ENCODE measurements around the gene CMTM4.
A peak's percentile ranks its signal among the peaks of the same experiment; 100 is the strongest.
"Not testable (repeated sequence)": the region's sequence is repeated elsewhere in the genome, so short reads cannot be mapped to it uniquely, and the experiment has no call there.

Gene CMTM4

GRCh38 chr16:66676599-66676998 is 19.9 kb downstream of the CMTM4 start:
- DNase-seq (ENCODE audit: low read depth in 1 of 2, low spot score in 1 of 2) = no peak

GRCh38 chr16:66673691-66674090 is 22.9 kb downstream of the CMTM4 start:
- DNase-seq (ENCODE audit: low read depth in 1 of 2, low spot score in 1 of 2) = no peak

DNA sequence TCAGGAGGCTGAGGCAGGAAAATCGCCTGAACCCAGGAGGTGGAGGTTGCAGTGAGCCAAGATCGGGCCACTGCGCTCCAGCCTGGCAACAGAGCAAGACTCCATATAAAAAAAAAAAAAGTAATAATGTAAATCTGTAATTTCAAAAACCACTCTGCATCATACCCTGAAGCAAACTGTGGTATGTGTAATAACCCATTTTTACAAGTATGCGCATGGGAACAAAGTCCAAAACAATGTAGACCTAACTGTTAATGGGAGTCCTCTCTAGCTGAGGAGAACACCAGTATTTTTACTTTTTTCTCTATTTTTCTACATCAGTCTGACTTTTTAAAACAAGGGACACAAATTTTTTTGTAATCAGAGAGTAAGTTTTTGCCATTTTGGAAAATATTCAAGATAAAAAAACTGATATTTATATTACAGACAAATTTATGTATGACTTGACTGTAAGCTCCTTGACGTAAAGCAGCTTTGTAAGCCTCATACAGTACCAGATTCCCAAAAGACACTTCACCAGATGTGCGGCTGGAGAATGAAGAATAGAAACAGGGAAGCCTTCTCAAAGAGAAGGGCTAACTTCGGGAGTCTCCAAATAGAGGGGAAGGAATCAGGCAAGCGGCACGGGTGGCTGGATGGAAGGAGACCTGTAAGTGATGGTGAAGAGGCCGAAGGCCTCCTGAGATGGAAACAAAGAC is 25.7 kb downstream of the CMTM4 start:
- no peak for DNase-seq (ENCODE audit: low read depth in 1 of 2, low spot score in 1 of 2)

DNA sequence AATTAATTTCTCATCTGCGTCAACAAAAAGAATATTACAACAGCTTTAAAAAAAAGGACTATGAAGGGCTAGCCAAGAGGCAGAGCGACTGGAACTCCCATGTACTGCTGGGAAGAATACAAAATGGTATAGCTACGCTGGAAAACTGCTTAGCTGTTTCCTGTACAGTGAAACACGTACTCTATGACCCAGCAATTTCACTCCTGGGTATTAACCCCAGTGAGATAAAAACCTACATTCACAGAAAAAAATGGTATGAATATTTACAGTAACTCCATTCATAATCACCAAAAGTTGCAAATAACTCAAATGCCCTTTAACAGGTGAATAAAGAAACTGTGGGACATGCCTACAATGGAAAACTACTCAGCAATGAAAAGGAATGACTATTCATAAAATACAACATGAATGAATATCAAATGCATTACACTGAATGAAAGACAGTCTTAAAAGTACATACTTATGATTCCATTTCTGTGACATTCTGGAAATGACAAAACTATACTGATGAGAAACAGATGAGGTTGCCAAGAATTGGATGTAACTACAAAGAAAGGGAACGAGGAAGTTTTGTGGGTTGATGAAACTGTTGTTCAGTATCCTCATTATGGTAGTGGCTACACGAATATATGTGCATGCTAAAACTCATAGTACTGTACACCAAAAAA is 27.6 kb downstream of the CMTM4 start:
- no peak for DNase-seq (ENCODE audit: low read depth in 1 of 2, low spot score in 1 of 2)

- DNase-seq (ENCODE audit: low read depth in 1 of 2, low spot score in 1 of 2) = no peak
Measured at GRCh38 chr16:66667944-66668343, 28.6 kb downstream of the CMTM4 start.

- no peak for DNase-seq (ENCODE audit: low read depth in 1 of 2, low spot score in 1 of 2)
Measured at GRCh38 chr16:66662445-66663194, 33.9 kb downstream of the CMTM4 start.

DNA sequence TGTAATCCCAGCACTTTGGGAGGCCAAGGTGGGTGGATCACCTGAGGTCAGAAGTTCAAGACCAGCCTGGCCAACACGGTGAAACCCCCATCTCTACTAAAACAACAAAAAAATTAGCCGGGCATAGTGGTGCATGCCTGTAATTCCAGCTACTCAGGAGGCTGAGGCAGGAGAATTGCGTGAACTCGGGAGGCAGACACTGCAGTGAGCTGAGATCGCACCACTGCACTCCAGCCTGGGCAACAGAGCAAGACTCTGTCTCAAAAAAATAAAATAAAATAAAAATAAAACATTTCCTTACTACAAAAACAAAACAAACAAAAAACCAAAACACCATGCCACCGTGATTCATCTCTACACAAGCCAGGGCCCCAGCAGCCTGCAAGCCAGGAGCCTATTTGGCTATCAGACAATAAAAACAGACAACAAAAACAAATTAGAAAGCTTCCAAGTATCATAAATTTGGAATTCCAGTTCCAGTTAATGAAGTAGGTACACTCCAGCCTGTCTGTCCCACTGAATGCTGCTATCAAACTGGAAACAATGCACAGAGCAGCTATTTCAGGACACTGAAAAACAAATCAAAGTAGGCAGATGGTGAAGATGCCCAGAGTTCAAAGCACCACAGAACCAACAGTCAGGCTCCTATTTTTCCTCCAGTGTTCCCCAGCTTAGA is 34.7 kb downstream of the CMTM4 start:
- DNase-seq (ENCODE audit: low read depth in 1 of 2, low spot score in 1 of 2) = not testable (repeated sequence)

DNA sequence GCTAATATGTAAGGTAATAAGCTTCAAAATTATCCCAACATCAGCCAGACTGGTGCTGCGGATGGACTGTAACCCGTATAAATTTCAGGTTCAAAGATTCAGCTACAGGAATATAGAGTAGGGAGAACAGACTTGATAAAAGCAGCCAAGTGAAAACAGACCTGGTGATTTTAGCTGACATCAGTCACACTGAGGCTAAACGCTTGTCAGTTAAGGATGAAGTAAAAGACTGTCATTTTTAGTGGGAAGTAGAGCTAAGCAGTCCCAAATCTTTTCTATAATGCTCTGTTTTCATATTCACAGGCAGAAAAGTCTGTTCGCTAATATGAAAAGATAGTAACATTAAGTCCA is 35.4 kb downstream of the CMTM4 start:
- DNase-seq (ENCODE audit: low read depth in 1 of 2, low spot score in 1 of 2) = no peak

GRCh38 chr16:66660422-66661209 is 35.9 kb downstream of the CMTM4 start:
- DNase-seq (ENCODE audit: low read depth in 1 of 2, low spot score in 1 of 2) = no peak

GRCh38 chr16:66658860-66659190 is 37.7 kb downstream of the CMTM4 start:
- no peak for DNase-seq (ENCODE audit: low read depth in 1 of 2, low spot score in 1 of 2)

- DNase-seq (ENCODE audit: low read depth in 1 of 2, low spot score in 1 of 2) = no peak
Measured at GRCh38 chr16:66658143-66658859, 38.2 kb downstream of the CMTM4 start.

- DNase-seq (ENCODE audit: low read depth in 1 of 2, low spot score in 1 of 2) = no peak
Measured at GRCh38 chr16:66656547-66656946, 40.0 kb downstream of the CMTM4 start.

DNA sequence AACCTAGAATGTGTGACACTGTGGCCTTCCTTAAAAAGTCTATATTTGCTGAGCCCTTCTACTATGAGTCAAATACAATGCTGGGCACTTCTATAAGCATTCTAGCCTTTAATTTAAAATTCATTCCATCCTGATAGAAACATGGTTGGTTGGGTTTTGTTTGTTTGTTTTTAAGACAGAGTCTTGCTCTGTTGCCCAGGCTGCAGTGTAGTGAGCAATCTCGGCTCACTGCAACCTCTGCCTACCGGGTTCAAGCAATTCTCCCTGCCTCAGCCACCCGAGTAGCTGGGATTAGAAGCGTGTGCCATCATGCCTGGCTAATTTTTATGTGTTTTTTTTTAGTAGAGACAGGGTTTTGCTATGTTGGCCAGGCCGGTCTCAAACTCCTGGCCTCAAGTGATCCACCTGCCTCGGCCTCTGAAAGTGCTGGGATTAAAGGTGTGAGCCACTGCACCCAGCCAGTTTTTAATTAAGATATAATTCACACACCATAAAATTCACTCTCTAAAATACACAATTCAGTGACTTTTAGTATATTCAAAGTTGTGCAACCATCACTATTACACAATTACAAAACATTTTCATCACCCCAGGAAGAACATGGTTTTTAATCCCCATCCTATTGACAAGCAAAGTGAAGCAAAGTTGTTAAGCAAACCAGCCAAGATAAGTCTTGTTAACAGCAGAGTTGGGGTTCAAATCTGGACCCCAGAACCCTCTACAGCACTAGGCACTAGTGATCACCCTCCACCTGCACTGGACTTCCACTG is 42.8 kb downstream of the CMTM4 start:
- no peak for DNase-seq (ENCODE audit: low read depth in 1 of 2, low spot score in 1 of 2)

DNA sequence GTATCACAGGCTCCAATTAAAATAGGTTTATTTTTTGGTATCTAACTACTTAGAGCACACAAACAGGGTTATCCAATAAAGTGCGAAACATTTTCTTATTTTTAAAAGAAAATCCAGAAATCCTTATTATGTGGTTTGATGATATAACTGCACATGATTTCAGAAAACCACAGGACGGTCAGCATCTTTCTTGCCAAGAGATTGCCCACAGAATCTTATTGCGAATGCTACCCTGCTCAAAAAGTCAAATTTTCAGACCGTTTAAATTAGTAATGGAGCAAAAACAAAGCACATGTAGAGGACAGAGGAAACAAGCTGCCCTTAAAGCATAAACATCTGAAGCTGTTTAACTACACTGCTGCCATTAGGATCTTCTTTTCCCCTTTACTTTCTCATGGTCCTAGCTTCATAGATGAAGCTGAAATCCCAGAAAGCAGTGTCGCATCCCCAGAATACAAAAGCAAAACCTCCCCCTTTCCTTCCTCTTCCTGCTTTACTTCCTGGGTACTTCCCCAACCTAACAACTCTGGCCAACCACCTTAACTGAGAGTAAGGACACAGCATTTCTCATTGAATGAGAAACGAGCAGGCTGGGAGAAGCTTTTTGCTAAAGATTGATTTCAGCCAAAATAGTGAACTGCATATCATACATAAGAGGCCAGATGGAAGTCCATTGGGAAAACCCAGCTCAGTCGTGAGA is 43.7 kb downstream of the CMTM4 start:
- no peak for DNase-seq (ENCODE audit: low read depth in 1 of 2, low spot score in 1 of 2)

DNA sequence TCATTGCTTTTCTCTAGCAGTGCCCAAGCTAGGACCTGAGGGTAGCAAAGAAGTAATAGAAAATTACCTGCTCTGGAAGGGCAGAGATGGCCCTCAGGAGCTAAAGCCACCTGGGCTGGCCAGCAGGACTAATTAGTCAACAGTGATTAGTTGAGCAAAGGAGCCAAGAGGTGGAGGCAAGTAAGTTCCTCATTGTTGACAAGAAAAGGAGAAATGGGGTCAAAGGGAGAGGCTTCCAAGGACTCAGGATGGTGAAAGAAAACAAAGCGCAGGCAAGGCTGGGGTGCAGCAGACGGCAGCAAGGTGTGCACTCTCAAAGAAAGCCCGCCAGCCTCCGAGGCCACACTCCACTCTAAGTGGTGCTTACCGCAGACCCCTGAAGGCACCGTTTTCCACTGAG is 44.6 kb downstream of the CMTM4 start:
- no peak for DNase-seq (ENCODE audit: low read depth in 1 of 2, low spot score in 1 of 2)

DNA sequence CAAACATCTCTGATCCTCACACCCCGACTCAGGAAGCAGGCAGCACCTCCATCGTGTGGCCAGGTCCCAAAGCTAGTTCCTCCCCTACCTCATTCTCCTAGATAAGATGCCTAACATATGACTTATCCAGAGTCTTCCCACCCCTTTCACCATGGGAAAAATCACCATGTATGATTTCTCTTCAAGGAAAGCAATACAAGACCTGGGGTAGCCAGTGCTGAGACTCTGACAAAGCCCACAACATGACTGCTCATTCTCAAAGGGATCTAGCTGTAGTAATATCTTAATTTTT is 45.1 kb downstream of the CMTM4 start:
- DNase-seq (ENCODE audit: low read depth in 1 of 2, low spot score in 1 of 2) = no peak

- peak; percentile 47 to 71 for DNase-seq (ENCODE audit: low read depth in 1 of 2, low spot score in 1 of 2)
Measured at GRCh38 chr16:66650707-66651473, 45.7 kb downstream of the CMTM4 start.

- no peak for DNase-seq (ENCODE audit: low read depth in 1 of 2, low spot score in 1 of 2)
Measured at GRCh38 chr16:66649636-66650205, 46.8 kb downstream of the CMTM4 start.
